AG04449 (cell line): ENCODE measurements around the gene ZNF559.

Experiments used
- CTCF ChIA-PET: fragments of 350-600 bp; formaldehyde crosslinking; extraction: SDS; loops from one replicate; lab custom pipeline; 2021; ENCODE audit warnings: antibody characterized with exemption; lab: Yijun Ruan, JAX
- POLR2A ChIA-PET: fragments of 400-600, 350-600 bp; formaldehyde crosslinking; extraction: SDS; loops from one replicate; lab custom pipeline; 2020; ENCODE audit warnings: antibody characterized with exemption, inconsistent platforms; lab: Yijun Ruan, JAX
- DNase-seq: peaks from one replicate; pipeline ENCODE4 v3.0.0-alpha.2; 2010; ENCODE audit warnings: low read depth, low spot score
- H3K4me3 ChIP-seq: 2 replicates; pipeline ENCODE4 v1.5.1; 2011; ENCODE audit warnings: low read depth, mild to moderate bottlenecking, control low read depth, low read length
- CTCF ChIP-seq: IDR thresholded peaks from one replicate; pipeline ENCODE4 v1.5.1; 2011; ENCODE audit warnings: mild to moderate bottlenecking, moderate library complexity, low read length, control low read depth, inconsistent platforms; ENCODE audit not compliant: insufficient read depth; ENCODE audit errors: missing control alignments

ZNF559 gene

GRCh38 chr19:9381361-9381785 lies 57.4 kb downstream of the ZNF559 start:
- POLR2A ChIA-PET: no interaction called here
- H3K4me3 ChIP-seq: no peak overlapping the region

More at GRCh38 chr19:9381361-9381785, 57.4 kb downstream of the ZNF559 start:
- TF ChIP-seq CTCF: no peak
- CTCF ChIA-PET: no interaction called here
- DNase-seq: no peak
